Measurements from ENCODE around the gene AHCTF1.
"Not testable (repeated sequence)": the region's sequence is repeated elsewhere in the genome, so short reads cannot be mapped to it uniquely, and the experiment has no call there.

DNA sequence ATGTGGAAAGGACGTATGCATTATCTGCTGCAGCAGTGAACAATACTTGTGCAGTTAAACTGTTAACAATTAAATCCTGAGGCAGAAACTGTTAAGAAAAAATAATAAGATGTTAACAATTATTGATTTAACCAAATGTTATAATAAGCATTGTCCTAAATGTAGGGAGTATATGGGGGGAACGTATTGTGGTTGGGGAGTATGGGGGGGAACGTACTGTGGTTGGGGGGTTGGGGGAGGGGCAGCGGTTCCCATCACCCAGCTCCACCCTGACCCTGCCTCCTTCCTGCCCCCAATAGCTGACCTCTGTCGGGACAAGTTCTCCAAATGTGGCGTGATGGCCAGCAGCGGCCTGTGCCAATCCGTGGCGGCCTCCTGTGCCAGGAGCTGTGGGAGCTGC lies 114.0 kb downstream of the AHCTF1 start:
- not testable (repeated sequence) for TF ChIP-seq POLR2AphosphoS5, POLR2A (IDR thresholded peaks at IDR 0.05)
- TF ChIP-seq, protein P1, sequence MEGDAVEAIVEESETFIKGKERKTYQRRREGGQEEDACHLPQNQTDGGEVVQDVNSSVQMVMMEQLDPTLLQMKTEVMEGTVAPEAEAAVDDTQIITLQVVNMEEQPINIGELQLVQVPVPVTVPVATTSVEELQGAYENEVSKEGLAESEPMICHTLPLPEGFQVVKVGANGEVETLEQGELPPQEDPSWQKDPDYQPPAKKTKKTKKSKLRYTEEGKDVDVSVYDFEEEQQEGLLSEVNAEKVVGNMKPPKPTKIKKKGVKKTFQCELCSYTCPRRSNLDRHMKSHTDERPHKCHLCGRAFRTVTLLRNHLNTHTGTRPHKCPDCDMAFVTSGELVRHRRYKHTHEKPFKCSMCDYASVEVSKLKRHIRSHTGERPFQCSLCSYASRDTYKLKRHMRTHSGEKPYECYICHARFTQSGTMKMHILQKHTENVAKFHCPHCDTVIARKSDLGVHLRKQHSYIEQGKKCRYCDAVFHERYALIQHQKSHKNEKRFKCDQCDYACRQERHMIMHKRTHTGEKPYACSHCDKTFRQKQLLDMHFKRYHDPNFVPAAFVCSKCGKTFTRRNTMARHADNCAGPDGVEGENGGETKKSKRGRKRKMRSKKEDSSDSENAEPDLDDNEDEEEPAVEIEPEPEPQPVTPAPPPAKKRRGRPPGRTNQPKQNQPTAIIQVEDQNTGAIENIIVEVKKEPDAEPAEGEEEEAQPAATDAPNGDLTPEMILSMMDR (IDR thresholded peaks at IDR 0.05), result not testable (repeated sequence)
